H1 (cell line): ENCODE data around the gene CCNC. TPM values are rescaled to one million over a fixed set of nuclear protein-coding genes. Genes with fewer than 3 reads are reported as not detected.

Source experiments
- CTCF ChIA-PET: fragments of 300-600 bp; sonication (Branson Sonifier 250); formaldehyde crosslinking; loops from one replicate; lab custom pipeline; 2021; ENCODE audit not compliant: partially characterized antibody; lab: Charles Lee
- POLR2A ChIA-PET: fragments of 300-600 bp; sonication (Branson Sonifier 250); formaldehyde crosslinking; loops from one replicate; lab custom pipeline; 2021; ENCODE audit warnings: inconsistent platforms; ENCODE audit not compliant: partially characterized antibody; lab: Charles Lee
- DNase-seq, 2 experiments: peaks; one replicate each; pipeline versions ENCODE4 v3.0.0 to v3.0.0-alpha.2; 2010 to 2022; ENCODE audit warnings: low spot score in 2 of 2, low read depth in 1 of 2, mixed read lengths in 1 of 2
- FAIRE-seq: peaks from 2 replicates; lab custom pipeline; 2011; peaks lifted over from hg19 to GRCh38; lab: Jason Lieb, UNC
- H2AFZ ChIP-seq: 2 replicates; pipeline ENCODE4 v1.8.1; 2012; ENCODE audit warnings: low read length, inconsistent platforms
- H2AK5ac ChIP-seq: 2 replicates; pipeline ENCODE4 v1.6.1; 2013; ENCODE audit warnings: low read depth, low read length
- H2BK120ac ChIP-seq: replicated peaks from 2 replicates; pipeline ENCODE3; 2013; ENCODE audit warnings: low read depth, low read length, inconsistent platforms
- H2BK12ac ChIP-seq: 2 replicates; pipeline ENCODE4 v1.6.1; 2013; ENCODE audit warnings: low read depth, low read length
- H2BK15ac ChIP-seq: 2 replicates; pipeline ENCODE4 v1.6.1; 2013; ENCODE audit warnings: low read length
- H2BK20ac ChIP-seq: 2 replicates; pipeline ENCODE4 v1.6.1; 2013; ENCODE audit warnings: low read length
- H2BK5ac ChIP-seq: 2 replicates; pipeline ENCODE4 v1.6.1; 2013; ENCODE audit warnings: low read depth, low read length
- H3K14ac ChIP-seq: 2 replicates; pipeline ENCODE4 v1.6.1; 2013; ENCODE audit warnings: inconsistent platforms; ENCODE audit not compliant: insufficient read length
- H3K18ac ChIP-seq: 2 replicates; pipeline ENCODE4 v1.6.1; 2013; ENCODE audit warnings: low read length; ENCODE audit errors: extremely low read depth
- H3K23ac ChIP-seq: 2 replicates; pipeline ENCODE4 v1.6.1; 2013; ENCODE audit warnings: inconsistent platforms; ENCODE audit not compliant: insufficient read length
- H3K23me2 ChIP-seq: 2 replicates; pipeline ENCODE4 v1.6.1; 2013; ENCODE audit warnings: low read depth, low read length
- H3K27ac ChIP-seq: 2 replicates; pipeline ENCODE4 v1.6.1; 2011; ENCODE audit warnings: low read depth, low read length, inconsistent platforms
- H3K27me3 ChIP-seq, 4 experiments: replicated peaks in 1 of 4; 1 replicate in 1 of 4; 2 replicates in 3 of 4; pipeline versions ENCODE4 v1.6.1 to v1.8.1; 2011 to 2013; ENCODE audit warnings: low read length in 3 of 4, mild to moderate bottlenecking in 3 of 4, inconsistent platforms in 2 of 4, mixed read lengths in 2 of 4, moderate library complexity in 1 of 4; ENCODE audit not compliant: control insufficient read depth in 3 of 4, insufficient read depth in 3 of 4; ENCODE audit errors: extremely low read depth in 1 of 4
- H3K36me3 ChIP-seq, 4 experiments: 2 replicates each; pipeline versions ENCODE4 v1.6.1 to v1.8.1; 2011 to 2013; ENCODE audit warnings: mild to moderate bottlenecking in 4 of 4, low read length in 3 of 4, moderate library complexity in 2 of 4, control low read depth in 1 of 4, inconsistent platforms in 1 of 4; ENCODE audit not compliant: insufficient read depth in 4 of 4, control insufficient read depth in 2 of 4
- H3K4ac ChIP-seq: replicated peaks from 2 replicates; pipeline ENCODE3; 2013; ENCODE audit warnings: low read length, low read depth, mixed read lengths, inconsistent platforms; ENCODE audit not compliant: insufficient read length
- H3K4me1 ChIP-seq, 4 experiments: replicated peaks in 1 of 4; 1 replicate in 1 of 4; 2 replicates in 3 of 4; pipeline versions ENCODE4 v1.6.1 to v1.8.1; 2011 to 2013; ENCODE audit warnings: low read length in 3 of 4, inconsistent platforms in 2 of 4, mixed read lengths in 1 of 4; ENCODE audit not compliant: insufficient read depth in 4 of 4, control insufficient read depth in 3 of 4
- H3K4me2 ChIP-seq, 2 experiments: 2 replicates each; pipeline versions ENCODE4 v1.6.1 to v1.8.1; 2011 to 2013; ENCODE audit warnings: low read depth in 2 of 2, low read length in 2 of 2, control low read depth in 1 of 2, inconsistent platforms in 1 of 2, mild to moderate bottlenecking in 1 of 2; ENCODE audit not compliant: insufficient read depth in 1 of 2
- H3K4me3 ChIP-seq, 4 experiments: fragments of 200-600, 300-600 bp in 1 of 4; sonication (generic), shearing (Covaris generic), sonication (Bioruptor Twin) in 1 of 4; 2 replicates each; pipeline versions ENCODE4 v1.5.1 to v1.8.1; 2011 to 2016; ENCODE audit warnings: low read length in 4 of 4, low read depth in 3 of 4, control low read depth in 2 of 4, inconsistent platforms in 2 of 4, mild to moderate bottlenecking in 2 of 4, mixed read lengths in 1 of 4, moderate library complexity in 1 of 4; ENCODE audit not compliant: insufficient read depth in 2 of 4; ENCODE audit errors: extremely low read depth in 1 of 4
- H3K56ac ChIP-seq: replicated peaks from 2 replicates; pipeline ENCODE3; 2013; ENCODE audit warnings: low read depth, mild to moderate bottlenecking, mixed read lengths, low read length, inconsistent platforms; ENCODE audit not compliant: insufficient read length
- H3K79me1 ChIP-seq: 2 replicates; pipeline ENCODE4 v1.6.1; 2013; ENCODE audit warnings: low read depth, low read length, control low read depth
- H3K79me2 ChIP-seq, 2 experiments: 2 replicates each; pipeline versions ENCODE4 v1.6.1 to v1.8.1; 2012 to 2013; ENCODE audit warnings: low read length in 2 of 2, mild to moderate bottlenecking in 2 of 2, inconsistent platforms in 1 of 2; ENCODE audit not compliant: insufficient read depth in 2 of 2, control insufficient read depth in 1 of 2
- H3K9ac ChIP-seq, 4 experiments: replicated peaks in 1 of 4; 1 replicate in 1 of 4; 2 replicates in 3 of 4; pipeline versions ENCODE4 v1.6.1 to v1.8.1; 2011 to 2013; ENCODE audit warnings: low read depth in 3 of 4, low read length in 3 of 4, control low read depth in 2 of 4, mild to moderate bottlenecking in 2 of 4, moderate library complexity in 2 of 4, inconsistent platforms in 1 of 4; ENCODE audit errors: extremely low read depth in 1 of 4
- H3K9me3 ChIP-seq, 2 experiments: 2 replicates each; pipeline versions ENCODE4 v1.6.1 to v1.8.1; 2012 to 2013; ENCODE audit warnings: mild to moderate bottlenecking in 2 of 2, moderate library complexity in 2 of 2, control low read depth in 1 of 2, inconsistent platforms in 1 of 2, low read depth in 1 of 2, low read length in 1 of 2, mixed read lengths in 1 of 2; ENCODE audit not compliant: insufficient read depth in 2 of 2
- H4K20me1 ChIP-seq, 2 experiments: replicated peaks in 1 of 2; 2 replicates each; pipeline versions ENCODE3 to v1.8.1; 2011 to 2013; ENCODE audit warnings: inconsistent platforms in 2 of 2, low read length in 2 of 2, mild to moderate bottlenecking in 1 of 2; ENCODE audit not compliant: insufficient read depth in 2 of 2, control insufficient read depth in 1 of 2
- H4K5ac ChIP-seq: 2 replicates; pipeline ENCODE4 v1.6.1; 2013; ENCODE audit warnings: low read length, low read depth, mixed read lengths, inconsistent platforms; ENCODE audit not compliant: insufficient read length
- H4K8ac ChIP-seq: 2 replicates; pipeline ENCODE4 v1.8.0; 2013; ENCODE audit warnings: mild to moderate bottlenecking, moderate library complexity, low read length, inconsistent platforms; ENCODE audit not compliant: insufficient read depth; ENCODE audit errors: extremely low read depth
- H4K91ac ChIP-seq: replicated peaks from 2 replicates; pipeline ENCODE3; 2013; ENCODE audit warnings: low read length, mixed read lengths, inconsistent platforms; ENCODE audit not compliant: insufficient read length
- BACH1 ChIP-seq: IDR thresholded peaks from 2 replicates; pipeline ENCODE4 v1.6.1; 2012; ENCODE audit warnings: low read length, improper control_type of control experiment
- CHD1 ChIP-seq: IDR thresholded peaks from 2 replicates; pipeline ENCODE4 v1.6.1; 2012; ENCODE audit warnings: low read depth, low read length, improper control_type of control experiment
- EGR1 ChIP-seq: IDR thresholded peaks from 2 replicates; pipeline ENCODE4 v1.6.1; 2011; ENCODE audit warnings: low read depth, low read length, borderline replicate concordance
- MAFK ChIP-seq: IDR thresholded peaks from 2 replicates; pipeline ENCODE4 v1.6.1; 2012; ENCODE audit warnings: low read depth, mild to moderate bottlenecking, improper control_type of control experiment, low read length
- SUZ12 ChIP-seq: fragments of 200-600 bp; sonication (generic); IDR thresholded peaks from 2 replicates; pipeline ENCODE4 v1.6.1; 2012; ENCODE audit warnings: mild to moderate bottlenecking, inconsistent platforms, low read length, moderate library complexity, mixed read lengths
- WGBS, 2 experiments: shearing (Covaris generic) in 1 of 2; methylation state at CpG; one replicate each; pipeline versions ENCODE4 v1.1.6 to v1.1.7; 2013 to 2015; ENCODE audit warnings: low lambda C conversion rate in 2 of 2, mixed read lengths in 2 of 2, inconsistent platforms in 1 of 2, low coverage in 1 of 2, missing lambda C conversion rate in 1 of 2; ENCODE audit not compliant: insufficient replicate concordance in 2 of 2, insufficient coverage in 1 of 2, insufficient read length in 1 of 2; ENCODE audit errors: extremely low coverage in 1 of 2, missing lambda C conversion rate in 1 of 2; 5-methylcytosine and 5-hydroxymethylcytosine counted together
- polyA plus RNA-seq, 7 experiments: library from polyadenylated mRNA; depleted of rRNA in 3 of 7; stranded (reverse) in 5 of 7; unstranded in 2 of 7; fragments of >200 nt in 5 of 7; fragments of 200-250 nt in 2 of 7; gene quantifications; 1 replicate in 5 of 7; 2 replicates in 1 of 7; 4 replicates in 1 of 7; pipeline versions ENCODE4 v1.2.1 to v1.2.3, GENCODE V29; 2011 to 2013; ENCODE audit warnings: missing spikeins in 2 of 7, mixed read lengths in 2 of 7
- total RNA-seq: library from RNA; stranded (reverse); fragmentation: NEBNext Ultra II Directional; extraction: Animal tissue kit (Norgen Biotek cat#: 25700); gene quantifications from 2 replicates; pipeline ENCODE4 v1.2.1, GENCODE V29; 2021

The CCNC gene
- total and polyA plus RNA-seq, 2 of the 8 experiments (the other 6 are each of a cell fraction or from before 2014, with no cell fraction given), result 45.4 to 107 TPM

DNA sequence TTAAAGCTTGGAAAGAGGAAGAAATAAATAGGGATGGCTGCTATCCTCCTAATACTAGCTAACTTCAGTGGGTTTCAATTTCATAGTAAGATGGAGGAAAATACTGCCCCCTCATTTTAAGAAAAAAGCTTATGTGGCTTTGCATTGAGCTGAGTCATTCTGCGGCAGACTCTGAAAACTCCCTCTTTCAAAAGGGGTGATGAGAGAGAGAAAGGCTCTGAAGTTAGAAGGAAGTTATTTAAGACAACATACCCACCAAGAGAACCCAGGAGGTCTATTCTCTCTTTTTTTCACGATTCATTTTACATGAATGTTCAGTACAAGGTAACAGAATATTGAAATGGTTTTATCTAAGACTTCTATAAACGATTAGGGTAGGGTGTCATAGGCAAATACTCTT, 42.7 kb upstream of the CCNC start:
- Histone ChIP-seq H3K79me2 (no peaks in the 10 kb centered on the region), H4K91ac (no peak overlapping the region), H2AK5ac (no peak overlapping the region), H3K9ac (no peak overlapping the region), H2BK20ac (no peak overlapping the region), H3K14ac (no peak overlapping the region), H4K5ac (no peak overlapping the region), H3K27me3 (peaks cover 77 to 100% (median 92%) of the 10 kb centered on the region in 4 experiments), H2AFZ (no peak overlapping the region), H3K4me1 (peaks cover 0 to 41% (median 21%) of the 10 kb centered on the region in 4 experiments; a peak in 5 of 7 replicates), H2BK15ac (no peak overlapping the region), H3K4ac (no peak overlapping the region), H3K27ac (no peak overlapping the region), H3K56ac (no peak overlapping the region), H3K23me2 (peaks cover 14% of the 10 kb centered on the region; the same call in 1 of the 2 replicates), H2BK5ac (no peak overlapping the region), H2BK120ac (no peak overlapping the region), H3K79me1 (no peaks in the 10 kb centered on the region), H3K18ac (no peak overlapping the region), H3K4me2 (no peak overlapping the region), H2BK12ac (no peak overlapping the region), H3K4me3 (no peak overlapping the region), H3K23ac (no peak overlapping the region), H3K9me3 (no peaks in the 10 kb centered on the region), H4K8ac (no peak overlapping the region), H4K20me1 (peaks cover 13 to 20% of the 10 kb centered on the region in 2 experiments), H3K36me3 (no peaks in the 10 kb centered on the region; a peak in 1 of 8 replicates)
- TF ChIP-seq CHD1, result no peak
- no peak for TF ChIP-seq EGR1
- peak; percentile 69 for TF ChIP-seq SUZ12
- TF ChIP-seq BACH1, result peak; percentile 76; the same call in 1 of the 2 replicates
- peak; percentile 60 for TF ChIP-seq MAFK
- 4% methylated on average over 3 of the region's 3 CpGs; no CpG with 5 or more reads in 1 of the 2 experiments for WGBS, 2 experiments
- DNase-seq (no peak), FAIRE-seq (no peak)
- ChIA-PET CTCF (interaction anchor here (0.8 to 6.6 kb wide), 7 partner anchors 8 to 211 kb away, joined by 3 to 49 read pairs (median 5); no protein-coding TSS in a partner anchor), POLR2A (interaction anchor here (0.7 to 2.5 kb wide), 4 partner anchors 9 to 769 kb away, joined by 3 to 8 read pairs (median 3); no protein-coding TSS in a partner anchor)
